T47D (cell line): Measurements from ENCODE around the gene KCNMA1.
A peak's percentile ranks its signal among the peaks of the same experiment; 100 is the strongest.

Source experiments
- DNase-seq, 2 experiments: peaks; one replicate each; pipeline versions ENCODE4 v3.0.0 to v3.0.0-alpha.2; 2011 to 2012; ENCODE audit warnings: low read depth in 1 of 2, low spot score in 1 of 2
- JUND ChIP-seq: IDR thresholded peaks from 2 replicates; pipeline ENCODE4 v1.6.1; 2012; ENCODE audit warnings: low read depth
- in situ Hi-C: cut with HindIII; loops from 2 replicates; pipeline ENCODE4 v1.10.0; 2016; ENCODE audit warnings: low sequenced_read_pairs, low pct_unique_long_range_greater_than_20kb

Gene KCNMA1

DNA sequence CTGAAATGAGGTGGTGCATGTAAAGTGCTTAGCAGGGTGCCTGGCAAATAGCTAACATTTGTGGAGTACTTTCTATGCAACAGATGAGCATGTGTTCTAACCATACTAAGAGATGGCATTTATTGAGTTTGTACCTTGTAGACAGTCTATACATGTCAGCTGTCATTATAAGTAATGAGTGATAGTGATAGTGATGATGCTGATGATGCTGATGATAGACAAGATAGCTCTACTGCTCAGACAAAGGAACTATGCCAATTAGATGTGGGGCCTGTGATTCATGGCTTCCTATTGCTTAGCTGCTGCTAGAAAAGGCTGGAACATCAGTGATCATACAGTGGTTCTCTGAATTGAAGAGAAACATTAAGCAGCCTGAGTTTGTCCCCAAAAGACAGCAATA lies 585.8 kb downstream of the KCNMA1 start:
- no peak for DNase-seq
- in situ Hi-C loops, result no loop called here
- TF ChIP-seq JUND, result no peak

DNA sequence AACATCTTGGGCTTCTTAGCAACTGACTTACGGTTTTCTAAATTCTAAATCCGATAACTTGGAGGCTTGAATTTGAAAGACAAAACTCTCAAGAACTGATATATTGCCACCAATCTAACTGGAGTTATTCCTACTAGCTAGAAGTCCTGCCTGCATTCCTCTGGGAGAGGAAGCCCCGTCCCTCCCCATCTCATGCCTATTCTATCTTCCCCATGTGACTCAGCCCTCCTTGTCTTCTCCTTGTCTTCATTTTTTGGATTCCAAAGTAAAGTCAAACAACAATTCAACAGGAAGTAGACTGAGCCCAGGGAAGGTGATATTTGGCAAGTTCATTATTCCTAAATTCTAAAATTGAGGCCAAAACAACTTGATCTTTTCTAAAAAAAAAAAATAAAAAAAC lies 587.7 kb downstream of the KCNMA1 start:
- in situ Hi-C loops, result no loop called here
- no peak for TF ChIP-seq JUND
- no peak for DNase-seq

- TF ChIP-seq JUND, result no peak
- DNase-seq, result no peak
- in situ Hi-C loops, result no loop called here
Measured at GRCh38 chr10:77049146-77049545, 588.5 kb downstream of the KCNMA1 start.

DNA sequence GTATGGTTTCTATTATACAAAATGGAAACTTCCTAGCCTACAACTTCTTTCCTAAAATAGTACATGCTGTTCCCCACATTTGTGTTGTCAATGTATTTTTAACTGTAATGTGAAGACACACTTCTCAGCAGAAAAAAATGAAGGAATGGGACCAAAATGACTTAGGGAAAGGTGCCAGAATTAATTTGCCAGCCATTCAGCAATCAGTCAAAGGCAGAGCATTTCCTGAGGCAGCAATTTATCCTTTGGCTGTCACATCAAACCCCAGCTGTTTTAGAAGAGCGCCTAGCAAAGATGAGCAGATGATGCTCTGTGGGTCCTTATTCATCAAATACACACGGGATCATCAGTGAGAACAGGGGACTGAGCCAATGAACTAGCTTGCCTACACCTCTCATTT lies 592.5 kb downstream of the KCNMA1 start:
- TF ChIP-seq JUND, result no peak
- no peak for DNase-seq
- in situ Hi-C loops, result no loop called here

- TF ChIP-seq JUND, result no peak
- no peak for DNase-seq
- in situ Hi-C loops, result no loop called here
Measured at GRCh38 chr10:77043420-77043763, 594.2 kb downstream of the KCNMA1 start.

GRCh38 chr10:77042706-77043419 lies 594.7 kb downstream of the KCNMA1 start:
- no peak for DNase-seq
- peak; percentile 72; the same call in 1 of the 2 replicates for TF ChIP-seq JUND
- in situ Hi-C loops, result no loop called here

GRCh38 chr10:77041636-77042258 lies 595.9 kb downstream of the KCNMA1 start:
- DNase-seq, result no peak
- in situ Hi-C loops, result no loop called here
- no peak for TF ChIP-seq JUND

- no peak for TF ChIP-seq JUND
- no peak for DNase-seq
- in situ Hi-C loops, result no loop called here
Measured at GRCh38 chr10:77038407-77038806, 599.2 kb downstream of the KCNMA1 start.

DNA sequence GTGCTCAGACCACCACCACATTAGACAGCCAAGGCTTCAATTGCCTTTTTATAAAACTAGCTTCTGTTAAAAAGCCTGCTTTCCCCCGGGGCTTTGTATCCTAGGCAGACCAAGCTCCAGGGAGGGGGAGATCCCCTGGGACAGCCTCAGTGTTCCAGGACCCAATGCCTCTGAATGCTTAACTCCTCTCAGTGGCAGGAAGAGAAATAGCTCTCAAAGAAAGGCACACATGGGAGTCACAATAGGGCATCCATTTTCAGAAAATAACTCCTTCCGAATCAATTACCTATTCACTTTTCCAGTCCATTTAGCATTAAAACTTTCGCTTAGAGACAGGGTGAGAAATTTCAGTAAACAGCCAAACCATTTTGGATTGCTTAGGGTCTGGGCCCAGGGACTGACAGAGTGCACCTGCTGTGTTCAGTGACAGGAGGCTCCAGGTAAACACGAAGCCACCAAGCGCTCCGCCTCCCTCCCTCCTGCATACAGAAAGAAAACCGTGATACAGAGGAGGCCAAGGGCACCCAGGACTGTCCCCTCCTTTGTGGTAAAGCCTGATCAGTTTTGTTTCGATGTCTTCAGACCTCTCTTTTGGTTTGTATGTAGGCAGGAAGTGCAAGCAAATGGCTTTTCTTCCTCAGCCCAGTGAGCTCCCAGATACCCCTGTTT lies 599.7 kb downstream of the KCNMA1 start:
- no peak for DNase-seq

DNA sequence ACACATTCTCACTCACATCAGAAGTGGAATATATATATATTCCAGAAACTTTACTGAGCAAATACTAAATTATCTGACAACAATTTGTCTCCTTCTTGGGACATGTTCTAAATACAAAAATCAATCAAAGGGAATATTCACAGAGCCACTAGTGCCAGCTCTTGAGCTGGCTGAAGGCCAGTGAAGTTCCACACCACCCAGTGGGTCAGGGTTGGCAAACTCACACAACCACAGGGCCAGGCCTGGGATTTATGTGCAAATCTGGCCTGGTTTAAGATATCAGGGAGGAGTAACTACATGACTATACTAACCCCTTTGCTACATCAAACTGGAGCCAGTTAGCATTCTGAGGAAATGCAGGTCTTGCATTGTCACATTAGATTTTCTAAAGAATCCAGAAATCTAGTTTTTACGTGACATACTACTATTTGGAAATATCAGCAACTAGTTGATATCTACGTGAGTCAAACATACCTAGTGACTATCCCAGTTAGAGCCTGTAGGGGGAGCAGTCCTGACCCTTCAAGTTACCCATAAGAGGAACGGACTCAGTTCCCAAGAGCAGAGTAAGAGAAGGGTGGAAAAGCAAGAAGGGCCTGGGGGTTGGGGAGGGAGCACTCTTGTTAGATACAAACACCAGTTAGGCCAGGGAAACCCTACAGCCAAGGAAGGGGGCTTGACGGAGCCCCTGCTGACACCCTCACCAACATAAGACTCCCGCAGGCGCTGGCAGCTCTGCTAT lies 600.4 kb downstream of the KCNMA1 start:
- peak in 1 of 2 experiments; percentile 69 for DNase-seq
- no peak for TF ChIP-seq JUND
- in situ Hi-C loops, result no loop called here

More for the DNA sequence above, 599.7 kb downstream of the KCNMA1 start:
- TF ChIP-seq JUND, result no peak
- in situ Hi-C loops, result no loop called here

DNA sequence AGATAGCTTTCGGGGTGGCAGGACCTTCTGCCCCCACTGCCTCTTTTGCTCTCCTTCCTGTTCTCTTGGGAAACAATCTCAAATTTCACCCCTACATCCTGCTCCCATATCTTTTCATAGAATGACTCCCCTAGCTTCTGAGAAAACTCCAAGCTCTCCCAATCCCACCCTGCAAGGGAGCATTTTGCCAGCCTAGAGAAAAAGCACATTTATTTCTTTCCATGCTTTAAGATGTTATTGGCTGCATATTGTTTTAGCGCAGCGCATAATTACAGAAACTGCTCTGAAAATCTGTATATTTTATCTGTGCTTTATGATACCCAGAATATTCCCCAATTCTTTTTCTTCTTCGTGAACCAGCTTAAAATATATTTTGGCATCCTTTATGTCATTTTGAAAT lies 601.3 kb downstream of the KCNMA1 start:
- no peak for DNase-seq
- no peak for TF ChIP-seq JUND
- in situ Hi-C loops, result no loop called here

DNA sequence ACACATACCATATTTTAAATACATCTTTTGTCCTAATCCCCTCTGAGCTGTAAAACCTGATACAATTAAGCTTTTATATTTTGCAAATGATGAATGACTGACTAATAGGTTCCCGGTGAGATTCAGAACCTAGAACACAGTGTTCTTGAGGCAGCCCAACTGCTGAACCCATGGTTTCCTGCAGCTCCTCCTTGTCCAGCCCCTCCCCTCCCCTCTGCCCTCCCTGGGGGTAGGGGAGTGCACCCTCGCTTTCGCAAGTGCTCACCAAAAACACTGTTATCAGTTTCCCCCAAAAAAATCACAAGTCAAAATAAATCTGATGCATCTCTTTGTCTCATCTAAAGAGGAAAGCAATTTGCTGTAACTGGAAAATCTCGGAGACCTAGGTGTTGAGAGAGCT lies 602.8 kb downstream of the KCNMA1 start:
- DNase-seq, result no peak
- TF ChIP-seq JUND, result no peak
- in situ Hi-C loops, result no loop called here

GRCh38 chr10:77034240-77034639 lies 603.4 kb downstream of the KCNMA1 start:
- TF ChIP-seq JUND, result no peak

More at GRCh38 chr10:77034240-77034639, 603.4 kb downstream of the KCNMA1 start:
- in situ Hi-C loops, result no loop called here
- no peak for DNase-seq
